HG03175 (cell line): ENCODE data around the gene ENPP4.
A peak's percentile ranks its signal among the peaks of the same experiment; 100 is the strongest.
"Not testable (repeated sequence)": the region's sequence is repeated elsewhere in the genome, so short reads cannot be mapped to it uniquely, and the experiment has no call there.

Experiments
- ATAC-seq: cut with Tn5 transposase; IDR thresholded peaks from one replicate; pipeline ENCODE4 v1.9.1; 2021; ENCODE audit warnings: mild to moderate bottlenecking, moderate library complexity; ENCODE audit not compliant: unreplicated experiment

Gene ENPP4

GRCh38 chr6:46130666-46131065, 877 bp downstream of the ENPP4 start:
- no peak for ATAC-seq

- ATAC-seq: not testable (repeated sequence)
Measured at GRCh38 chr6:46131291-46131690, 1.5 kb downstream of the ENPP4 start.

- no peak for ATAC-seq
Measured at GRCh38 chr6:46134216-46134615, 4.4 kb downstream of the ENPP4 start.

GRCh38 chr6:46135176-46135575, 5.4 kb downstream of the ENPP4 start:
- no peak for ATAC-seq

- ATAC-seq: no peak
Measured at GRCh38 chr6:46136831-46137230, 7.0 kb downstream of the ENPP4 start.

GRCh38 chr6:46137387-46137786, 7.6 kb downstream of the ENPP4 start:
- peak; percentile 37 for ATAC-seq

GRCh38 chr6:46138281-46138680, 8.5 kb downstream of the ENPP4 start:
- ATAC-seq: peak; percentile 89

- ATAC-seq: no peak
Measured at GRCh38 chr6:46144270-46144669, 14.5 kb downstream of the ENPP4 start.

- ATAC-seq: not testable (repeated sequence)
Measured at GRCh38 chr6:46149066-46149465, 19.3 kb downstream of the ENPP4 start.

- ATAC-seq: no peak
Measured at GRCh38 chr6:46156701-46157100, 26.9 kb downstream of the ENPP4 start.

- no peak for ATAC-seq
Measured at GRCh38 chr6:46159229-46159628, 29.4 kb downstream of the ENPP4 start.

GRCh38 chr6:46160102-46160501, 30.3 kb downstream of the ENPP4 start:
- no peak for ATAC-seq

- peak; percentile 86 for ATAC-seq
Measured at GRCh38 chr6:46170357-46171289, 40.8 kb downstream of the ENPP4 start, which contains the start of gene ENPP5. ENPP5 (minus strand) TSS chr6:46170980; CDS start chr6:46168262, 2,718 bp downstream.

GRCh38 chr6:46172176-46172575, 42.4 kb downstream of the ENPP4 start:
- no peak for ATAC-seq

- no peak for ATAC-seq
Measured at GRCh38 chr6:46174904-46175303, 45.1 kb downstream of the ENPP4 start.

GRCh38 chr6:46175446-46175845, 45.7 kb downstream of the ENPP4 start:
- peak; percentile 85 for ATAC-seq

GRCh38 chr6:46175976-46176375, 46.2 kb downstream of the ENPP4 start:
- no peak for ATAC-seq

- ATAC-seq: no peak
Measured at GRCh38 chr6:46184114-46184513, 54.3 kb downstream of the ENPP4 start.

GRCh38 chr6:46186583-46186982, 56.8 kb downstream of the ENPP4 start:
- ATAC-seq: no peak

GRCh38 chr6:46189726-46190125, 59.9 kb downstream of the ENPP4 start:
- no peak for ATAC-seq

GRCh38 chr6:46190889-46191288, 61.1 kb downstream of the ENPP4 start:
- no peak for ATAC-seq

- no peak for ATAC-seq
Measured at GRCh38 chr6:46191961-46192360, 62.2 kb downstream of the ENPP4 start.
